H1 (cell line): Measurements from ENCODE around the gene AVPR2. TPM values are rescaled to one million over a fixed set of nuclear protein-coding genes. Genes with fewer than 3 reads are reported as not detected.

Source experiments
- CTCF ChIA-PET: fragments of 300-600 bp; sonication (Branson Sonifier 250); formaldehyde crosslinking; loops from one replicate; lab custom pipeline; 2021; ENCODE audit not compliant: partially characterized antibody; lab: Charles Lee
- POLR2A ChIA-PET: fragments of 300-600 bp; sonication (Branson Sonifier 250); formaldehyde crosslinking; loops from one replicate; lab custom pipeline; 2021; ENCODE audit warnings: inconsistent platforms; ENCODE audit not compliant: partially characterized antibody; lab: Charles Lee
- DNase-seq, 2 experiments: peaks; one replicate each; pipeline versions ENCODE4 v3.0.0 to v3.0.0-alpha.2; 2010 to 2022; ENCODE audit warnings: low spot score in 2 of 2, low read depth in 1 of 2, mixed read lengths in 1 of 2
- FAIRE-seq: peaks from 2 replicates; lab custom pipeline; 2011; peaks lifted over from hg19 to GRCh38; lab: Jason Lieb, UNC
- H2AFZ ChIP-seq: 2 replicates; pipeline ENCODE4 v1.8.1; 2012; ENCODE audit warnings: low read length, inconsistent platforms
- H2AK5ac ChIP-seq: 2 replicates; pipeline ENCODE4 v1.6.1; 2013; ENCODE audit warnings: low read depth, low read length
- H2BK120ac ChIP-seq: replicated peaks from 2 replicates; pipeline ENCODE3; 2013; ENCODE audit warnings: low read depth, low read length, inconsistent platforms
- H2BK12ac ChIP-seq: 2 replicates; pipeline ENCODE4 v1.6.1; 2013; ENCODE audit warnings: low read depth, low read length
- H2BK15ac ChIP-seq: 2 replicates; pipeline ENCODE4 v1.6.1; 2013; ENCODE audit warnings: low read length
- H2BK20ac ChIP-seq: 2 replicates; pipeline ENCODE4 v1.6.1; 2013; ENCODE audit warnings: low read length
- H2BK5ac ChIP-seq: 2 replicates; pipeline ENCODE4 v1.6.1; 2013; ENCODE audit warnings: low read depth, low read length
- H3K14ac ChIP-seq: 2 replicates; pipeline ENCODE4 v1.6.1; 2013; ENCODE audit warnings: inconsistent platforms; ENCODE audit not compliant: insufficient read length
- H3K18ac ChIP-seq: 2 replicates; pipeline ENCODE4 v1.6.1; 2013; ENCODE audit warnings: low read length; ENCODE audit errors: extremely low read depth
- H3K23ac ChIP-seq: 2 replicates; pipeline ENCODE4 v1.6.1; 2013; ENCODE audit warnings: inconsistent platforms; ENCODE audit not compliant: insufficient read length
- H3K23me2 ChIP-seq: 2 replicates; pipeline ENCODE4 v1.6.1; 2013; ENCODE audit warnings: low read depth, low read length
- H3K27ac ChIP-seq: 2 replicates; pipeline ENCODE4 v1.6.1; 2011; ENCODE audit warnings: low read depth, low read length, inconsistent platforms
- H3K27me3 ChIP-seq, 4 experiments: replicated peaks in 1 of 4; 1 replicate in 1 of 4; 2 replicates in 3 of 4; pipeline versions ENCODE4 v1.6.1 to v1.8.1; 2011 to 2013; ENCODE audit warnings: low read length in 3 of 4, mild to moderate bottlenecking in 3 of 4, inconsistent platforms in 2 of 4, mixed read lengths in 2 of 4, moderate library complexity in 1 of 4; ENCODE audit not compliant: control insufficient read depth in 3 of 4, insufficient read depth in 3 of 4; ENCODE audit errors: extremely low read depth in 1 of 4
- H3K36me3 ChIP-seq, 4 experiments: 2 replicates each; pipeline versions ENCODE4 v1.6.1 to v1.8.1; 2011 to 2013; ENCODE audit warnings: mild to moderate bottlenecking in 4 of 4, low read length in 3 of 4, moderate library complexity in 2 of 4, control low read depth in 1 of 4, inconsistent platforms in 1 of 4; ENCODE audit not compliant: insufficient read depth in 4 of 4, control insufficient read depth in 2 of 4
- H3K4ac ChIP-seq: replicated peaks from 2 replicates; pipeline ENCODE3; 2013; ENCODE audit warnings: low read length, low read depth, mixed read lengths, inconsistent platforms; ENCODE audit not compliant: insufficient read length
- H3K4me1 ChIP-seq, 4 experiments: replicated peaks in 1 of 4; 1 replicate in 1 of 4; 2 replicates in 3 of 4; pipeline versions ENCODE4 v1.6.1 to v1.8.1; 2011 to 2013; ENCODE audit warnings: low read length in 3 of 4, inconsistent platforms in 2 of 4, mixed read lengths in 1 of 4; ENCODE audit not compliant: insufficient read depth in 4 of 4, control insufficient read depth in 3 of 4
- H3K4me2 ChIP-seq, 2 experiments: 2 replicates each; pipeline versions ENCODE4 v1.6.1 to v1.8.1; 2011 to 2013; ENCODE audit warnings: low read depth in 2 of 2, low read length in 2 of 2, control low read depth in 1 of 2, inconsistent platforms in 1 of 2, mild to moderate bottlenecking in 1 of 2; ENCODE audit not compliant: insufficient read depth in 1 of 2
- H3K4me3 ChIP-seq, 4 experiments: fragments of 200-600, 300-600 bp in 1 of 4; sonication (generic), shearing (Covaris generic), sonication (Bioruptor Twin) in 1 of 4; 2 replicates each; pipeline versions ENCODE4 v1.5.1 to v1.8.1; 2011 to 2016; ENCODE audit warnings: low read length in 4 of 4, low read depth in 3 of 4, control low read depth in 2 of 4, inconsistent platforms in 2 of 4, mild to moderate bottlenecking in 2 of 4, mixed read lengths in 1 of 4, moderate library complexity in 1 of 4; ENCODE audit not compliant: insufficient read depth in 2 of 4; ENCODE audit errors: extremely low read depth in 1 of 4
- H3K56ac ChIP-seq: replicated peaks from 2 replicates; pipeline ENCODE3; 2013; ENCODE audit warnings: low read depth, mild to moderate bottlenecking, mixed read lengths, low read length, inconsistent platforms; ENCODE audit not compliant: insufficient read length
- H3K79me1 ChIP-seq: 2 replicates; pipeline ENCODE4 v1.6.1; 2013; ENCODE audit warnings: low read depth, low read length, control low read depth
- H3K79me2 ChIP-seq, 2 experiments: 2 replicates each; pipeline versions ENCODE4 v1.6.1 to v1.8.1; 2012 to 2013; ENCODE audit warnings: low read length in 2 of 2, mild to moderate bottlenecking in 2 of 2, inconsistent platforms in 1 of 2; ENCODE audit not compliant: insufficient read depth in 2 of 2, control insufficient read depth in 1 of 2
- H3K9ac ChIP-seq, 4 experiments: replicated peaks in 1 of 4; 1 replicate in 1 of 4; 2 replicates in 3 of 4; pipeline versions ENCODE4 v1.6.1 to v1.8.1; 2011 to 2013; ENCODE audit warnings: low read depth in 3 of 4, low read length in 3 of 4, control low read depth in 2 of 4, mild to moderate bottlenecking in 2 of 4, moderate library complexity in 2 of 4, inconsistent platforms in 1 of 4; ENCODE audit errors: extremely low read depth in 1 of 4
- H3K9me3 ChIP-seq, 2 experiments: 2 replicates each; pipeline versions ENCODE4 v1.6.1 to v1.8.1; 2012 to 2013; ENCODE audit warnings: mild to moderate bottlenecking in 2 of 2, moderate library complexity in 2 of 2, control low read depth in 1 of 2, inconsistent platforms in 1 of 2, low read depth in 1 of 2, low read length in 1 of 2, mixed read lengths in 1 of 2; ENCODE audit not compliant: insufficient read depth in 2 of 2
- H4K20me1 ChIP-seq, 2 experiments: replicated peaks in 1 of 2; 2 replicates each; pipeline versions ENCODE3 to v1.8.1; 2011 to 2013; ENCODE audit warnings: inconsistent platforms in 2 of 2, low read length in 2 of 2, mild to moderate bottlenecking in 1 of 2; ENCODE audit not compliant: insufficient read depth in 2 of 2, control insufficient read depth in 1 of 2
- H4K5ac ChIP-seq: 2 replicates; pipeline ENCODE4 v1.6.1; 2013; ENCODE audit warnings: low read length, low read depth, mixed read lengths, inconsistent platforms; ENCODE audit not compliant: insufficient read length
- H4K8ac ChIP-seq: 2 replicates; pipeline ENCODE4 v1.8.0; 2013; ENCODE audit warnings: mild to moderate bottlenecking, moderate library complexity, low read length, inconsistent platforms; ENCODE audit not compliant: insufficient read depth; ENCODE audit errors: extremely low read depth
- H4K91ac ChIP-seq: replicated peaks from 2 replicates; pipeline ENCODE3; 2013; ENCODE audit warnings: low read length, mixed read lengths, inconsistent platforms; ENCODE audit not compliant: insufficient read length
- BACH1 ChIP-seq: IDR thresholded peaks from 2 replicates; pipeline ENCODE4 v1.6.1; 2012; ENCODE audit warnings: low read length, improper control_type of control experiment
- KDM4A ChIP-seq: IDR thresholded peaks from one replicate; pipeline ENCODE4 v1.7.1; 2012; ENCODE audit warnings: low read depth, mild to moderate bottlenecking, moderate library complexity, low read length, inconsistent platforms; ENCODE audit not compliant: severe bottlenecking
- WGBS, 2 experiments: shearing (Covaris generic) in 1 of 2; methylation state at CpG; one replicate each; pipeline versions ENCODE4 v1.1.6 to v1.1.7; 2013 to 2015; ENCODE audit warnings: low lambda C conversion rate in 2 of 2, mixed read lengths in 2 of 2, inconsistent platforms in 1 of 2, low coverage in 1 of 2, missing lambda C conversion rate in 1 of 2; ENCODE audit not compliant: insufficient replicate concordance in 2 of 2, insufficient coverage in 1 of 2, insufficient read length in 1 of 2; ENCODE audit errors: extremely low coverage in 1 of 2, missing lambda C conversion rate in 1 of 2; 5-methylcytosine and 5-hydroxymethylcytosine counted together
- polyA plus RNA-seq, 7 experiments: library from polyadenylated mRNA; depleted of rRNA in 3 of 7; stranded (reverse) in 5 of 7; unstranded in 2 of 7; fragments of >200 nt in 5 of 7; fragments of 200-250 nt in 2 of 7; gene quantifications; 1 replicate in 5 of 7; 2 replicates in 1 of 7; 4 replicates in 1 of 7; pipeline versions ENCODE4 v1.2.1 to v1.2.3, GENCODE V29; 2011 to 2013; ENCODE audit warnings: missing spikeins in 2 of 7, mixed read lengths in 2 of 7
- total RNA-seq: library from RNA; stranded (reverse); fragmentation: NEBNext Ultra II Directional; extraction: Animal tissue kit (Norgen Biotek cat#: 25700); gene quantifications from 2 replicates; pipeline ENCODE4 v1.2.1, GENCODE V29; 2021

The AVPR2 gene
- total and polyA plus RNA-seq, 2 of the 8 experiments (the other 6 are each of a cell fraction or from before 2014, with no cell fraction given): 0.09 TPM; not detected in 1

DNA sequence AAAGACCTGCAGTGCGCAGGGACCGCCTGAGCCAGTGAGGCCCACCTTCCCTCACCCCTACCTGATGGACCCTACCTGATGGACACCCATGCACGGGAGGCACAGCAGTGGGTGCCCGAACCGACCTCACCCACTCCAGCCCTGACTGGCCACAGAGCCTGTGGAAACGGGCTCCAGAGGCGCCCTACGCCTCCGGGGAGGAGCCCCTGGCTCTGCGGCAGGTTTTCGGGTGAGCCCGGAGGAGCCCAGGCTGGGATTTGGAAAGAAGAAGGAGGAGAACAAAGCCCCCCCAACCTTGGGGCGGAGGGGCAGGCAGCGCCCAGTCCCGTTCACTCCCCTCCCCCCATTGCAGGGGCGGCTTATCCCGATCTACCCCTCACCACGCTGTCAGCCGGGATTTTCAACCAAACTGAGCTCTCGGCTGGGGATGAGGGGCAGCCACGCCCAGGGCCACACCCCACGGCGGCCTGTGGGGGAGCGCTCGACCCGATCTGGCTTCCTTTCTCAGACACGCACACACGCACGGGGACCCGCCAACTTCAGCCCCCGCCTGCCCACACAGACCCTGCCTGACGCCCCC is 19.2 kb upstream of the AVPR2 start:
- Histone ChIP-seq H3K4me1 (peaks cover 4 to 29% (median 19%) of the 10 kb centered on the region in 4 experiments), H2BK20ac (no peak overlapping the region), H4K20me1 (peaks cover 0 to 2% of the 10 kb centered on the region in 2 experiments), H3K18ac (no peak overlapping the region), H2BK5ac (no peak overlapping the region), H2AFZ (no peak overlapping the region), H3K4ac (no peak overlapping the region), H3K9me3 (no peaks in the 10 kb centered on the region), H3K27me3 (peaks cover 0 to 17% (median under 1%) of the 10 kb centered on the region in 4 experiments; a peak in 3 of 7 replicates), H2BK12ac (no peak overlapping the region; the same call in 1 of the 2 replicates), H3K79me1 (no peaks in the 10 kb centered on the region), H2AK5ac (no peak overlapping the region; the same call in 1 of the 2 replicates), H3K79me2 (no peaks in the 10 kb centered on the region; a peak in 1 of 4 replicates), H3K4me3 (peak overlapping the region; percentile 47 to 64 (median 50)), H3K23ac (no peak overlapping the region), H3K27ac (no peak overlapping the region), H4K8ac (no peak overlapping the region), H4K5ac (no peak overlapping the region), H2BK120ac (no peak overlapping the region), H3K56ac (no peak overlapping the region), H3K36me3 (no peaks in the 10 kb centered on the region), H4K91ac (no peak overlapping the region), H3K23me2 (peaks cover 8% of the 10 kb centered on the region; the same call in 1 of the 2 replicates), H3K14ac (no peak overlapping the region), H3K4me2 (peak overlapping the region; percentile 74 to 78), H2BK15ac (no peak overlapping the region), H3K9ac (no peak overlapping the region)
- POLR2A ChIA-PET: interaction anchor here (0.8 to 2.2 kb wide), 6 partner anchors 24 to 91 kb away, joined by 3 to 8 read pairs (median 4); partner anchors contain the start of genes HCFC1, IDH3G and SSR4
- FAIRE-seq (no peak), DNase-seq (no peak)
- TF ChIP-seq BACH1 (no peak), KDM4A (peak; percentile 11)
- 0% methylated on average over 1 of the region's 32 CpGs; no CpG with 5 or more reads in 1 of the 2 experiments for WGBS, 2 experiments
- CTCF ChIA-PET: interaction anchor here (0.6 to 2.4 kb wide), 11 partner anchors 14 to 130 kb away, joined by 3 to 7 read pairs (median 3); no protein-coding TSS in a partner anchor
